Peyer's patch (tissue), 4 donors: ENCODE results near the gene ZNF329.

ENCODE experiments used
- POLR2A ChIP-seq, 2 donors: fragments of 450-650 bp; IDR thresholded peaks; one replicate each; pipeline ENCODE4 v1.5.1; 2017; ENCODE audit warnings: antibody characterized with exemption in 2 of 2, mild to moderate bottlenecking in 2 of 2, moderate library complexity in 2 of 2
- TF ChIP-seq, protein P1 (sequence below), 6 experiments: fragments of 450-650 bp in 4 of 6; fragments of 200-600 bp in 2 of 6; sonication (generic) in 1 of 6; IDR thresholded peaks; one replicate each; pipeline ENCODE4 v1.5.1; 2017 to 2019; ENCODE audit warnings: antibody characterized with exemption in 6 of 6, mild to moderate bottlenecking in 3 of 6, moderate library complexity in 1 of 6

DNA sequence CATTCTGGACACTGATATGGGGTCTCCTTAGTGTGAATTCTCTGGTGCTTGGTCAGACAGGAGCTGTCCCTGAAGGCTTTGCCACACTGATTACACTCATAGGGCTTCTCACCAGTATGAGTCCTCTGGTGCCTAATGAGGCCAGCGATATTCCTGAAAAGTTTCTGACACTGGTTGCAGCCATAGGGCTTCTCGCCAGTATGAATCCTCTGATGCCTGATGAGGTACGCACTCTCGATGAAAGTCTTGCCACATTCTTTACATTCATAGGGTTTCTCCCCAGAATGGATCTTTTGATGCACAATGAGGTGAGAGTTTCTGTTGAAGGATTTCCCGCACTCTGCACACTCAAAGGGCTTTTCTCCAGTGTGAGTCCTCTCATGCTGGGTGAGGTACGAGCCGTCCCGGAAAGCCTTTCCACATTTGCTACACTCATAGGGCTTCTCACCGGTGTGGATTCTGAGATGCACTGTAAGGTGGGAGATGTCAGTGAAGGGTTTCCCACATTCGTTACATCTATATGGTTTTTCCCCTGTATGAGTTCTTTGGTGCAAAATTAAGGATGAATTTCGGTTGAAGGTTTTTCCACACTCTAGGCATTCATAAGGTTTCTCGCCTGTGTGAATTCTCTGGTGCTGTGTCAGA, 22.4 kb downstream of the ZNF329 start:
- TF ChIP-seq, protein P1, sequence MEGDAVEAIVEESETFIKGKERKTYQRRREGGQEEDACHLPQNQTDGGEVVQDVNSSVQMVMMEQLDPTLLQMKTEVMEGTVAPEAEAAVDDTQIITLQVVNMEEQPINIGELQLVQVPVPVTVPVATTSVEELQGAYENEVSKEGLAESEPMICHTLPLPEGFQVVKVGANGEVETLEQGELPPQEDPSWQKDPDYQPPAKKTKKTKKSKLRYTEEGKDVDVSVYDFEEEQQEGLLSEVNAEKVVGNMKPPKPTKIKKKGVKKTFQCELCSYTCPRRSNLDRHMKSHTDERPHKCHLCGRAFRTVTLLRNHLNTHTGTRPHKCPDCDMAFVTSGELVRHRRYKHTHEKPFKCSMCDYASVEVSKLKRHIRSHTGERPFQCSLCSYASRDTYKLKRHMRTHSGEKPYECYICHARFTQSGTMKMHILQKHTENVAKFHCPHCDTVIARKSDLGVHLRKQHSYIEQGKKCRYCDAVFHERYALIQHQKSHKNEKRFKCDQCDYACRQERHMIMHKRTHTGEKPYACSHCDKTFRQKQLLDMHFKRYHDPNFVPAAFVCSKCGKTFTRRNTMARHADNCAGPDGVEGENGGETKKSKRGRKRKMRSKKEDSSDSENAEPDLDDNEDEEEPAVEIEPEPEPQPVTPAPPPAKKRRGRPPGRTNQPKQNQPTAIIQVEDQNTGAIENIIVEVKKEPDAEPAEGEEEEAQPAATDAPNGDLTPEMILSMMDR (IDR thresholded peaks at IDR 0.05) = no peak
- TF ChIP-seq POLR2A (IDR thresholded peaks at IDR 0.05) = no peak
